NCI-H1930 (cell line): ENCODE results near the gene LDB3.

Source experiments
- DNase-seq, 2 experiments: peaks; one replicate each; lab custom pipeline; 2025; lab: John Stamatoyannopoulos, UW

The LDB3 gene

DNA sequence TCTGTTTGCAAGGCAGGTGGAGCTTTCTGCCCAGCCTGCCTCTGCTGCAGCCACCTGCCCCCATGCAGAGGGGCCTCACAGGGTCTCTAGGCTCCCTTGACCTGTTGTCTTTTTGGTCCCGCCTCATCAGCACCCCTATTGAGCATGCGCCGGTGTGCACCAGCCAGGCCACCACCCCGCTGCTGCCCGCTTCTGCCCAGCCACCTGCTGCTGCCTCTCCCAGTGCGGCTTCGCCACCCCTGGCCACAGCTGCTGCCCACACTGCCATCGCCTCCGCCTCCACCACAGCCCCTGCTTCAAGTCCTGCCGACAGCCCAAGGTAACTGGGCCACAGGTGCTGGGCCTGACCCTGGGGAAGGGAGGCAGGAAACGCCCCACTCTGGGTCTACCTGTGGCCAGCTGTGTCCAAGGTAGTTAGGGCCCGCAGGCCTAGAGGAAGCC, 38.1 kb downstream of the LDB3 start:
- DNase-seq = no peak

DNA sequence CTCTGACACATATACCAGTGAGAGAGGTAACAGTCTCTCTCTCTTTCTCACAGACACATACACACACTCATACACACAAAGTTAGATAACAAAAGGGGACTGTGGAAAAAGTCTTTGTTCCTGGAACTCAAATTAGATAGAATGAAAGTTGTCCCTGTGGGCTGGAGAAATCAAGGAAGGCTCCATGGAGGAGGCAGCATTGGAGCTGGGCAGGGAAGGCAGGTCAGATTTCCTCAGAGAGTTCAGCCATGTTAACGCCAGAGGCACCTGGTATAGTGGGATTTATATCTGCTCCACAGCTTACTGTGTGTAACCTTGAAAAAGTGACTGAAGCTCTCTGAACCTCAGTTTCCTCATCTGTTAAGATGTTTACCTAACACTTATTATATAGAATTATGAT, 38.7 kb downstream of the LDB3 start:
- DNase-seq = no peak

DNA sequence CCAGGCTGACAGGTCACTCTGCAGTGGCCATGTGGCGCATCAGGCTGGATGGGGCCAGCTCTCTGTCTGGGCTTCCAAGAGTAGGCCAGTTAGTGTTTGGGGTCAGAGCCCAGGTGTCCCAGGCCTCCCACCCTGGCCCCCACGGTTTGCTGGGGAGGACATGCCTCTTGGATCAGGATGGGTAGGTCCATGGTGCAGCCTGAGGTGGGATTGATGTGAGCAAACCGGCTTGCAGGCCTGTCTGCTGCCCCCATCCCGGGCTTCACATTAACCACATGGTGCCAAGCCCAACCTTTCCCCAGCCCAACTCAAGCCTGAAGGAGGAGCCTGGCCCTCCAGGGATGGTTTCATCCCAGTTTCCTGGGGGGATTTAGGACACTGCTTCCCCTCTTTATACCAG, 39.2 kb downstream of the LDB3 start:
- DNase-seq = no peak

DNA sequence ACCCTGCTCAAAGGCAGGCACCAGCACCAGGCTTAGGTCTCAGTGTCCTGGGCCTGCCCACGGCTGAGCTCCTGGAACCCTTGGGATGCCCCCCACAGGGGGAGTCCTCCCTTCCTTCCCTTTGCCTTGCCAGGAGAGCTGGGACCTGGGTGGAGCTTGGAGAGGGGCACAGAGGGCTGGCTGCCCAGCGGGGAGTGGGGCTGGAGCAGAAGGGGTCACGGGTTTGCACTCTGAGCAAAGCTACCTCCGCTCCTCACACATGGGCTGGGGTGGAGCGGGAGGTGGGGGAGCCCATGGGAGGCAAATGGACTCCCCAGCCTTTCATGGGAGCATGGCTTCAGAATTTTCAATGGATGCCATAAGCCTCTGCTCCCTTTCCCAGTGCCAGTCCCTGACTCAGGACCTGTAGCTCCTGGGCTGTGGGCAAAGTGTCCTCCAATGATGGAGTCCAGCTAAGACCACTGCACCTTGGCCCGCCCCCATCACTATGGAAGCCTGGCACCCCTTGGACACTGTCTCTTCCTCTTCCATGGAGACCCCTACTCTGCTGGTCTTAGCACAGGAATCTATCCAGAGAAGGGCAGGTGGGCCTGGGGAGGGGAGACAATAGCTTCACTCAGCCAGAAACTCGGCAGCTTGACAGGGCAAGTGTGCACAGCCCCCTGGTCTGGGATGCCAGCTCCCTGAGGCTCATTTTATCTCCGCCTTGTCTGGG, 39.9 kb downstream of the LDB3 start:
- no peak for DNase-seq

DNA sequence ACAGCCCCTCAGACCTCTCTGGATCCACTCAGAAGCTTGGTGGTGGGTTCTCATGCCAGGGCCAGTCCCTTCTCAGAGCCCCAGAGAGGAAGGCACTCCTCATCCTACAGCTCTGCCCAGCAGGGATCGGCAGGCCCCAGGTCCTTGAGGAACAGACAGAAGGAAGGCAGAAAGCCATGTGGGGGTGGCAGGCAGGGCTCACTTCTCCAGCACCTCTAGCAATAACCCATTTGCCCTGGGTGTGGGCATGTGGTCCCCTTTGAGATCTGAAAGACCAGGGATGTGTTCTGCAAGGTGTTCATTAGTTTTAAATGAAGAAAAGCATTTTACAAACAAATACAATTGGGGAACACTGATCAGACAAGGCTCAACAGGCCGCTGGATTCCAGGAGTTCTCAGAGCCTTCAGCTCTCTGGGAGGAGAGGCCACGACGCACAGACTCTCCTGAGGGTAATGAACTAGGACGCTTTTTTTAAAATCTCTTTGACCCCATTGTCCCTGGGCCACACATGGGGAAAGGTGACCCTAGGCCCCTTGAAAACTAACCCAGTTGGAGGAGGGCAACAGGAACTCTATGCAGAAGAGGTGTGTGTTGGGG, 40.6 kb downstream of the LDB3 start:
- DNase-seq = no peak

DNA sequence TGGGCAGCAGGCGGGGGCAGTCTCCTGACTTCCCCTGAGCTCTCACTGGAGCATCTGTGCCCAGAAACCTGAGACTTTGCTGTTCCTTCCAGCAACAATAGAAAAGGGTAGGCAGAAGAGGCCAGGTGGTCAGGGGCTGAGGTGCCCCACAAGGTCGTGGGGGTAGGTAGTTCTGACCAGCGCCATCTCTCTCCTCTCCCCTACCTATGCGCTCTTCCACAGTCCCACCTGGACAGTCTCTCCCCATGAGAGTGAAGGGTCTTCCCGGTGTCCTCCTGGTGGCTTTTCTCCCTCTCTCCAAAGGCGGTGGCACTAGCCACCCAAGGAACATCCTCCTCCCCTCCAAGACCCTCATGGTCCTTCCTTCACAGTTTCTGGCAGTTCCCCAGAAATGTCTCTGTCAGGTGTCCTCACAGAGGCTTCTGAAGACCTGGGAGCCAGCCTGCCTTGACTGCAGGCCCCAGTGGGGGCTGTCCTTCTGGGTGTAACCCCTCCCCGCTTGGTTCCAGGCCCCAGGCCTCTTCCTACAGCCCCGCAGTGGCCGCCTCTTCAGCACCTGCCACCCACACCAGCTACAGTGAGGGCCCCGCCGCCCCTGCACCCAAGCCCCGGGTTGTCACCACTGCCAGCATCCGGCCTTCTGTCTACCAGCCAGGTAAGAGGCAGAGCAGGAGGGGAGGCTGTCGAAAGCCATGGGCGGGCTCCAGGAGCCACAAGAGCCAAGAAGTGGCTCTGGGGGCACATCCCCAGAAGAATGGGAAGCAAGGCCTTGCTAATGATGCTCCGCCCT, 41.3 kb downstream of the LDB3 start:
- no peak for DNase-seq

DNA sequence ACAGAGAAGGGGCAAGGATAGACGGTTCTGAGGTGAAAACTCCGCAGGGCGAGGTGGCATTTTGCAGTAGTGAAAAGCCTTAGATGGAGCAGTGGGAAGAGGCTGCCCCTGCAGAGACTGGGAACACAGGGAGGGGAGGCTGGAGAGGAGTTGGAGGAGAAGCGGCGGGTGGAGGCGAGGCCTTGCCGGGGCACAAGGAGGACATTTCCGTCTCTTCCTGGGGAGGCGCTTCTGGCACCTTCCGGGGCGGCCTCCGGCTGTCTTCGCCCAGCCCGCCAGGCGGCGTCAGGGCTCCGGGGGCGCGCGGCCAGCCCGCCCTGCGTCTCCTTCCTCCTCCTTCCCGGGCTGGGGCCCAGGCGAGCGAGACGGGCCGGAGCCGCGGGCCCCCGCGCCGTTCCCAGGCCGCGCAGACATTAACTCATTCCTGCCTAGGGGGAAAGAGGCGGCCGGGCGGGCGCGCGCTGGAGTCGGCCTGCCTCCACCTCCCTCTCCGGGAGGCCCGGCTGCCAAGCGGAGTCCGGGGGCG, 42.7 kb downstream of the LDB3 start:
- peak; percentile 37 to 69 for DNase-seq

DNA sequence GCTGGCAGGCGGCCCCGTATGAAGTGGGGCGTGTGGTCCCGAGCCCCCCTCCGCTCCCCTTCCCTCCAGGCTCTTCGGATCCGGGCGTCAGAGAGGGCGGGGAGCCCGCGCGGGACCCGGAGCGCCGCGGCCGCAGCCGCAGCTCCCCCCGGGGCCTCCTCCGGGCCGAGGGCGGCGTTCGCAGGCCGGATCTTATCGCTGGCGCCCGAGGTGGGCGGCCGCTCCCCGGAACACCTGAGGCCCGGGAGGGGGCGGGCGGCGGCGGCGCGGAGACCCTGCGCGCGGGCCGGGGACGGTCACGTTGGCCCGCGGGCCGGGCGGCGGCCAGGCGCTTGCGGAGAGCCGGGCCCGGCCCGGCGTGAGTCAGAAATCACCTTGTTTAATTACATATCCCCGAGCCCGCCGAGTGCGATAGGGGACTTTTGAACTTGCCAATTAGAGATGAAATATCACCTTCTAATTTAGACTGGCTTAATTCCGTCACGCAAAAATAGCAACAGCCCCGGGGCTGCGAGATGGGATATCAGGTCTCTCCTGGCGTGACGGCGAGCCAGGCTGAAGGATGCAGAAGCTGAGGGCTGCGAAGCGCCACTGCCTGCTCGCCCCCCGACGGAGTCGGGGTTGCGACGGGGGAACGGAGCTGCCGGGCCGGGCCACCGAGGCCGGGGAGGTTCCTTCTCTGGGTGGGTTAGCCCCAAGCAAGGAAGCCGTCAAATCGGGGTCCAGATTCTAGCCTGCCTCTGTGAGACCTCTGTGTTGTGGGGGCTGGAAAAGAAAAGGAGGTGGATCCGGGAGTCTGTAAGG, 43.4 kb downstream of the LDB3 start:
- DNase-seq = peak in 1 of 2 experiments; percentile 8

DNA sequence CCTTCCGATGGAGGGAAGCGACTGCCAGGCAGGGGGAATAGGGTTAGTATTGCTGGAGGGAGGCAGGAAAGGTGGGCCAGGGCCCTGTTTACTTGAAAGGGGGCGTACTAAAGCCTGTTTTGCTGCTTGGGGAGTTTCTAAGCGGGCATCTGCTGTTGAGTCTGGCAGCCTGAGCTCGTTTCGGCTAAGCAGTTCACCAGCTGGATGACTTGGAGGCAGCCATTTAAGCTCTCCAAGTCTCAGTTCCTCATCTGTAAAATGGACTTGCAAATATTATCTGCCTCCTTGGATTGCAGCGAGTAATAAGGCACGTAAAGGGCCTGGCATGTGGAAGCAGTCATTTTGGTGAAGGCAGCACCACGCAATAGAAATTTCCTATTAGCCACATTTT, 44.0 kb downstream of the LDB3 start:
- DNase-seq = no peak

DNA sequence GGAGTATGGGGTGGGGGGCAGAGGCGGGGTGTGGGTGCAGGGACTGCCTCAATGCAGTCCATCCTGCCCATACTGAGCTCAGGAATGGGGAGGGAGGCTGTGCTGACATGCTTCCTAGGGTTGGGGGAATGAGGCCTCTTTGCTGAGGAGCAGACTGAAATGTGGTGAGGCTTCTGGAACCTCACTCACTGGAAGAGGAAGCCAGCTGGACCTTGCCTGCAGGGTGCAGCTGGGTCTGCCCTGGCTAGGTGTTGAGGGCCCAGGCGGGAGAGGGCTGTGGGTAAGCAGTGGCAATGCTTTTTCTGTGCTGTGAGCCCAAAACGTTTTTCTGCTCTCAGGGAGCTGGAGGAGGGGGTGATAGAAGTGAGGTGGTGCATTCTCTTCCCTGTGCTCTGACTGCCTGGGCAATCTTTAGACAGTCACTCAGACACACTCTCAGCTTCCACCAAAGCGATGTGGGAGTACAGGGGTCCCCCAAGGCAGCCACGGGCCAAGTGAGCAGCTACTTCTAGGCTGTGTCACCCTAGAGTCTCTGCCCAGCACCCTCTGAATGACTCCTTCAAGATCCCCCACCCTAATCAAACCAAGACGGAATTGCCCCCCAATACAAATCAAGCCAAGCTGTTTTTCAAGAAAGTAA, 47.0 kb downstream of the LDB3 start:
- DNase-seq = no peak

DNA sequence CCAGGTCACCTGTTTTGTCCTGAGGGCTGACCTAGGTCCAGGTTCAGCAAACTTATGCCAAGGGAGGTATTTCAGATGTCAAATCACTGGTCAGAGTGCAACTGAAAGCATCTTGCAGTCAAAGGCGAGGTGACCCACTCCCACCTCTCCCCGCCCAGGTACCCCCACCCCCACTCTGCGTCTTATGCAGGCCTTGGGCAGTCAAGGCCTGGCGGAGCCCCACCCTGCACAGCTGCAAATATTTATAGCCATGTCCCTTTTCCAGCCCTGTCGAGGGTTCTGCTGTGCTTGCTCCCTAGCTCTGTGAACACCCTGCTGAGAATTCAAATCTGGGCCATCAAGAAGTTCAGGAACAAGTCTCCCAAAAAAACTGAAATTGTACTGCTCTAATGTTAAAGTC, 47.5 kb downstream of the LDB3 start:
- no peak for DNase-seq

DNA sequence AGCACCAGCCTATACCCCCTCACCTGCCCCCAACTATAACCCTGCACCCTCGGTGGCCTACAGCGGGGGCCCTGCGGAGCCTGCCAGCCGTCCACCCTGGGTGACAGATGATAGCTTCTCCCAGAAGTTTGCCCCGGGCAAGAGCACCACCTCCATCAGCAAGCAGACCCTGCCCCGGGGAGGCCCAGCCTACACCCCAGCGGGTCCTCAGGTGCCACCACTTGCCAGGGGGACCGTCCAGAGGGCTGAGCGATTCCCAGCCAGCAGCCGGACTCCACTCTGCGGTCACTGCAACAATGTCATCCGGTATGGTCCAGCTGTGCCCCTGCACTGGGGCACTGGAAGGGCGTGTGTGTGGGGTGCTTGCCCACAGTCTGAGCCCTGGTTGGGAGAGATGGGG, 48.2 kb downstream of the LDB3 start:
- no peak for DNase-seq

DNA sequence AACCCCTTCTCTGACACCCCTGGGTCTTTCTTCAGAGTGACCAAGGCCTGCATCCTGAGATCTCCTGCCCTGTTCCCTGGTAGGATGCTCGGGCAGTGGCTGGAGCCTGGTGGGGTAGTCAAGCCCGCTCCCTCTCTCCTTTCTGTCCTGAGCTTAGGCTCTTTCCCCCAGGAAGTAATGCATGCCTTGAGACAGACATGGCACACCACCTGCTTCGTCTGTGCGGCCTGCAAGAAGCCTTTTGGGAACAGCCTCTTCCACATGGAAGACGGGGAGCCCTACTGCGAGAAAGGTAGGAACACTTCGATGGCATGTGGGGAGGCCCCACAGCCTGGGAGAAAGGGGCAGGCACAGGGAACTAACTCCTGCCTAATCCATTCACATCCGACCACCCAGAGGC, 50.2 kb downstream of the LDB3 start:
- DNase-seq = no peak

DNA sequence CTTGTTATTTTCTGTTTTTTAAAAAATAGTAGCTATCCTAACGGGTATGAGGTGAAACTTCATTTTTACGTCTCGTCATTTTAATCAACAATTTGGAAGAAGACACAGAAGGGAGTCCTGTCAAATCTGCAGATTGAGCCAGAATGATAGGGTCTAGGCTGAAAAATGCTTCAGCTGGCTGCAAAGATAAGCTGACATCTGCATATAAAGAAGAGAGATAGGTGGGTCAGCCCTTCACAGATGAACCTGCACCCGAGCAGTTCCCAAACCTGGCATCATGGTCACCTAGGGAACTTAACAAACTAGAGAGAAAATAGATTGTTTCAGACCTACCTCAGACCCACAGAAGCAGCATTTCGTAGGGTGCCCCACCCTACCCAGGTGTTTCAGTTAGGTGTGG, 52.9 kb downstream of the LDB3 start:
- no peak for DNase-seq

DNA sequence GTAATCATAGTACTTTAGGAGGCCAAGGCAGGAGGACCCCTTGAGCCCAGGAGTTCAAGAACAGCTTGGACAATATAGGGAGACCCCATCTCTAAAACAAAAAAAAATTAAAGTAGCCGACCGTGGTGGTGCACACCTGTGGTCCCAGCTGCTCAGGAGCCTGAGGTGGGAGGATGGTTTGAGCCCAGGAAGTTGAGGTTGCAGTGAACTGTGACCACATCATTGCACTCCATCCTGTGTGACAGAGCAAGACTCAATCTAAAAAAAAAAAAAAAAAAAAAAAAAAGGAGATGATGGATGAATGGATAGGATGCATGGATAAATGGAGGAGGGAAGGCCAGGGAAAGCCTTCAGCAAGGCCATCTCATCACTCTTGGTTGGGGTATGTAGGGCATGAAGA, 54.7 kb downstream of the LDB3 start:
- DNase-seq = no peak

DNA sequence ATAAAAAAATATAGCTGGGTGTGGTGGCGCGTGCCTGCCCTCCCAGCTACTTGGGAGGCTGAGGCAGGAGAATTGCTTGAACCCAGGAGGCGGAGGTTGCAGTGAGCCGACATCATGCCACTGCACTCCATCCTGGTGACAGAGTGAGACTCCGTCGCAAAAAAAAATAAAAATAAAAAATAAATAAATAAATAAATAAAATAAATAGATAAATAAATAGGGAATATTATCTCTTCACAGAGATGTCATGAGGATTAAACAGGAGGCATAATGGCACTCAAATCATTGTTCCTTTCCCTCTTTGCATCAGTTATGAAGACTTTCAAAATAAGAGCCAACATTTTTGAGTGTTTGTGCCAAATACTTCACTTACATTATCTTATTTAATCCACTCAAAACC, 56.1 kb downstream of the LDB3 start:
- no peak for DNase-seq

DNA sequence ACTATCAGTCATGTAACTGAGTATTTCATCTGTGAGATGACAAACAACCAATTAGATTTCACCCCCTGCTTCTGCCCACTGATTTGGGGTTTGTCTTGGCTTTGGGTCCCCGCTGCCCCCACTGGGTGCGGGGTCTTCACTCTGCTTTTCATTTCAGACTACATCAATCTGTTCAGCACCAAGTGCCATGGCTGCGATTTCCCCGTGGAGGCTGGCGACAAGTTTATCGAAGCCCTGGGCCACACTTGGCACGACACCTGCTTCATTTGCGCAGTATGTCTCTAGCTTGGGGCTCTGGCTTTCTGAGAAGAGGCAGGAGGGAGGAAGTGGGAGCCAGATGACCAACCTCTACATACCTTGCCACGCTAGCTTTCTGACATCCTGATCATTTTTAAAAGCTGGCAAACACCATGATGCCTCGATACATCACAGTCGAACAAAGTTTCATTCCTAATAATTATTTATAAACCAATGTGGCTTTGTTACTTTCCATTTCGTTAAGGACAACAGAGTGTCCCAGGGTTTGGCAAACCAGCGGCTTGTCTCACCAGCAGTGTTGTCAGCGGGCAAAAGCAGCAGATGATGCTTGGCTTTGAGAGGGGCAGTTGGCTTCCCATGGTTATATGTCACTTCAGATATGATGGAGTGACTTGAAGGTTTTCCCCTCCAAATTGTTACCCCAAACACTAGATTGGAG, 57.8 kb downstream of the LDB3 start:
- DNase-seq = no peak

DNA sequence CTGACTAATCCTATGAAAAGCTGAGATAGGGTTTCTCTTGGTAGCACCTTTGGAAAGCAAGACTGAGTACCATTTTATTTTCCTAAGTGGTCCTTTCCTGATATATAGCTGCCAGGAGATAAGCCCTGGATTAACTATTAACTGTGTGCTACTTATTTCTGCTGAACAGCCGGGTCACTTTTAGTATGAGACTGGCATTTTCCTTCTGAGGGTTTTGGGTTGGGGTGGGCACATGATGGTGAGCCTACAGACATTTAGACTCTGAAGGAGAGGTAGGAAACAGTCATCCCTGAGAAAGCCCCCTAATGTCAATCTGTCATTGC, 58.3 kb downstream of the LDB3 start:
- DNase-seq = no peak

DNA sequence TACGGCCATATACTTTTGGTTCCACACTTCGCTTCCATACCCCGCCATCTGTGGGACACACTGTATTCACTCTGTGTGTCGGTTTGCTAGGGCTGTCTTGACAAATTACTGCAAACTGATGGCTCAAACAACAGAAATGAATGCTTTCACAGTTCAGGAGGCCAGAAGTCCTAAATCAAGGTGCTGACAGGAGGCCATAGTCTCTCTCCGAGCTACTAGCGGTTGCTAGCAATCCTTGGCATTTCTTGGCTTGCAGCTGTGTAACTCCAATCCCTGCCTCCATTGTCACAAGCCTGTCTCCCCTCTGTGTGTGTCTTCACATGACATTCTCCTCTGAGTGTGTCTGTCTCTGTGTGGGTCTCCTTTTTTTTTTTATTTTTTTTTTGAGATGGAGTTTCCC, 59.2 kb downstream of the LDB3 start:
- DNase-seq = no peak

DNA sequence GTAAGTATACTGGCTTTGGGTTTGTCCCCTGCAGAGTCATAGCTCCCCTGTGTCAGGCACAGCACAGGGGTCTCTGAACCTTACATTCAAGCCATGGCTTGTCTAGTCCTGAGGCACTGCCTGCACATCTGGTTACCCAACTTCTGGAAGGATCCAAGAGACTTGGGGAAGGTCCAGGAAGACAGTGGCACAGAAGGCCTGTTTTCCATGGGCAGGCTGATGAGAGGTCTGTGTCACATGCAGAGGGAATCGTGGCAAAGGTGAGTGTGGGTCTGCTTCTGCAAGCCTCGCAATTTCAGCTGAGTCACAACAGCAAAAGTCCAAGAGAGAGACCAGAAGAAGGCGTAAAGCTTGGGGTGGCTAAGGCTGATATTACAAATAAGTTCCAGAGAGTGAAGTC, 59.7 kb downstream of the LDB3 start:
- no peak for DNase-seq

DNA sequence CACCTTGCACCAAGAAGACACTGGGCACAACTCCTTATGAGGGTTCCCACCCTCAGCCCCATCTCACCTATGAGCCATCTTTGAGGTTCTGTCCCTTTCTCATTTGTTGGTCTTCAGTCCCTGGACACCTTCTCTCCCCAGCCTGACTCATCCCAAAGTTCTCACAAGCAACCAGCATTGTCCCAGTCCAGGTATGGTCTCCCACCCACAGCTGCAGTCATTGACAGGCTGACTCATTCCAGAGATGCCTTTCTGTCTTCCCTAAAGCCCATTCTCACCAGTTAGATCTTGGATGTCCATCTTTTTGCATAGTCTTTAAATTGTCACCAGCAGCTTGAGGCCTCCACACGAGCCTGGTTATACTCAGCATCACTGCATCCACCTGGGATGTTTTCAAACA, 61.4 kb downstream of the LDB3 start:
- DNase-seq = no peak
